Fibroblast of villous mesenchyme (primary cell): Measurements from ENCODE around the gene SYN1. TPM values are rescaled to one million over a fixed set of nuclear protein-coding genes. Genes with fewer than 3 reads are reported as not detected.

Source experiments
- DNase-seq: peaks from one replicate; pipeline ENCODE4 v3.0.0-alpha.2; 2010; ENCODE audit warnings: low read depth
- H3K4me3 ChIP-seq: 2 replicates; pipeline ENCODE4 v1.5.1; 2011; ENCODE audit warnings: low read depth, mild to moderate bottlenecking, low read length
- total RNA-seq: library from RNA; depleted of rRNA; stranded (reverse); fragments of >200 nt; gene quantifications from 2 replicates; pipeline ENCODE4 v1.2.3, GENCODE V29; 2012
- TF ChIP-seq, protein P1 (sequence below): IDR thresholded peaks from 2 replicates; pipeline ENCODE4 v1.5.1; 2012; ENCODE audit warnings: low read depth, mild to moderate bottlenecking, low read length; ENCODE audit not compliant: insufficient read depth

Gene SYN1
- total RNA-seq, 1 donor: not detected

DNA sequence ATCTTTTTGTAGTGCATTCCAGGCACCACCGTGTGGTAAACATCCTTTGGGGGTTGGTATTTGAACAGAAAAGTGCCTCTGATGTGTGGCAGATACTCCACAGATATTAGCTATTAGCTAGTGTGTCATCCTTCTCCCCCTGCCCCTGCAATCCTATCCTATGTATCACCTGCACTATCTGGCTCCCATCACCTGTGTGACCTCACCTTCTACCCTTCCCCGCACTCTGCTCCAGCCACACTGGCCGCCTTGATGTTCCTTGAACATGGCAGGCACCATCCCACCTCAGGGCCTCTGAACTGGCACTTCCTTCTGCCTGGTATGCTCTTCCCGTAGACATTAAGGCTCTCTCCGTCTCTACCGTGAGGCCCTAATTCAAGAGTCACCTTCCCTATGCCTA is 27.0 kb upstream of the SYN1 start:
- TF ChIP-seq, protein P1, sequence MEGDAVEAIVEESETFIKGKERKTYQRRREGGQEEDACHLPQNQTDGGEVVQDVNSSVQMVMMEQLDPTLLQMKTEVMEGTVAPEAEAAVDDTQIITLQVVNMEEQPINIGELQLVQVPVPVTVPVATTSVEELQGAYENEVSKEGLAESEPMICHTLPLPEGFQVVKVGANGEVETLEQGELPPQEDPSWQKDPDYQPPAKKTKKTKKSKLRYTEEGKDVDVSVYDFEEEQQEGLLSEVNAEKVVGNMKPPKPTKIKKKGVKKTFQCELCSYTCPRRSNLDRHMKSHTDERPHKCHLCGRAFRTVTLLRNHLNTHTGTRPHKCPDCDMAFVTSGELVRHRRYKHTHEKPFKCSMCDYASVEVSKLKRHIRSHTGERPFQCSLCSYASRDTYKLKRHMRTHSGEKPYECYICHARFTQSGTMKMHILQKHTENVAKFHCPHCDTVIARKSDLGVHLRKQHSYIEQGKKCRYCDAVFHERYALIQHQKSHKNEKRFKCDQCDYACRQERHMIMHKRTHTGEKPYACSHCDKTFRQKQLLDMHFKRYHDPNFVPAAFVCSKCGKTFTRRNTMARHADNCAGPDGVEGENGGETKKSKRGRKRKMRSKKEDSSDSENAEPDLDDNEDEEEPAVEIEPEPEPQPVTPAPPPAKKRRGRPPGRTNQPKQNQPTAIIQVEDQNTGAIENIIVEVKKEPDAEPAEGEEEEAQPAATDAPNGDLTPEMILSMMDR: no peak
- H3K4me3 ChIP-seq: no peak overlapping the region

DNA sequence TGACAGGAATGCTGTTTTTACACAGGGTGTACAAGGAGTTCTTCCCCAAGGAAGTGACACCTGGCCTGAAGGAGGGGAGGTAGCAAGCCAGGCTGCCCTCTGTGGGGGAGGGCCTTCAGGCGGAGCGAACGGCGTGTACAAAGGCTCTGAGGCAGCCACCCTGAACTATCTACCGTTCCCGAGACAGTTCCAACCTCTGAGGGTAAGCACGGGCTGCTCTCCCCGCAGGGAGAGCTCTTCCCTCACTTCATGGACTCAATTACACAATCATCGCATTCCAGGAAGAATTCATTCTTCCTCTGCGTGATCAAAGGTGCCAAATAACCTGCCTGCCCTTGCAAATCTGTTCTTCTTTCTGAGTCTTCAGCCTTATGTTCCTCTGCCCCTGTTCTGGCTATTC is 25.9 kb upstream of the SYN1 start:
- peak; percentile 30 for DNase-seq
- no peak overlapping the region for H3K4me3 ChIP-seq
- TF ChIP-seq, protein P1: no peak

More for the DNA sequence above, 27.0 kb upstream of the SYN1 start:
- DNase-seq: no peak

DNA sequence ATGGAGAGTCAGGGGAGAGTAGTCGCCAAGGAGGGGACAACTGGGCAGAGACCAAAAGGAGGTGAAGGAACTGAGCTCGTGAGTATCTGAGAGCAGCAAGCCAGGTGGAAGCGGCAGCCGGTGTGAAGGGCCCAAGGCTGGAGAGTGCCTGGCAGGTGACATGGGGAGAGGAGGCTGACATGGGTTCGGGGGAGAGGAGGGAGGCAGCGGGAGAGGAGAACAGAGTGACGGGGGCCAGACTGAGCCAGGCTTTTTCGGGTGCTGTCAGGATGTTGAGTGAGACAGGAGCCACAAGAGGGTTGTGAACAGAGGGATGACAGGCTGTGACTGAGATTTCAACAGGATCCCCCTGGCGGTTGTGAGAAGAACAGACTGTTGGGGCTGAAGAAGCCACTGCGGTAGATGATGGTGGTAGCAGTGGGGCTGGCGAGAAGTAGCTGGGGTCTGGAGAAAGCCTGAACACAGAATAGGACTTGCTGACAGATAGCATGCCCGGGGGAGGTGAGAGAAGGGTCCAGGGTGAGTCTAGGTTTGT is 25.0 kb upstream of the SYN1 start:
- TF ChIP-seq, protein P1: peak; percentile 52
- H3K4me3 ChIP-seq: no peak overlapping the region
- peak; percentile 39 for DNase-seq

DNA sequence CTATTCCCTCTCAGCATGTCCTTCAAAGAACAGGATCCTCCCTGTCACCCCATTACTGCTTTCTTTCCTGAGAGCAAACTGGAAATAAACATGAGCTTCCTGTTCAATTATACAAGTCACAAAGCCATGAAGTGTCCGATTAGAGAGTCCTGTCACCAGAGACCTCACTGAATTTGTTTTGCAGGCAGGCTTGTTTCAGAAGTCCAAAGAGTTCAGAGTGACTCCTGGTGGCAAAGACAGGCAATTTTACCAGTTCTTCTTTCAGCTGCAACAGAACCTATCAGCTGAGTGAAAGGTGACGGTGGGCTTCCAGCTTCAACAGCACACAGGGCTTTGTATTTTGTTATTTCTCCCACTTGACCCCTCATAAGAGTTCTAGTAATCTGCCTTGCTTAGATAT is 24.3 kb upstream of the SYN1 start:
- TF ChIP-seq, protein P1: peak; percentile 55
- H3K4me3 ChIP-seq: no peak overlapping the region
- DNase-seq: peak; percentile 58

DNA sequence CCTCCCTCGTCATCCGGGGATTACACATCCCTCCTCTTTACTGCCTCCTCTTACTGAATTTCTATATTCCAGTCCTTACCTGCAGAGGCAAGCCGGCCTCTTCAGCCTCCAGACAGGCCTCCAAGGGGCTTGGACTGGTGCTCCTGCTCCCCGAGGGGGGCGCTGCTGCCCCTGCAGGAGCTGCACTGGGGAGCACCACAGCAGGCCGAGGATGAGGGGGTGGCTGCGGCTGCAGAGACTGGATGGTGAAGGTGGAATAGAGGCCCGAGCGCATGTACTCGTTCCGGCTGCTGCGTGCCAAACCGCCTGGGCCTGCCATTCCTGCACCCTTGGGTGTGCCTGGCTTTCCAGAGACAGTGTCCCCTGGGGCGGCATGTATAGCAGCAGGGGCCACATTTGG is 19.2 kb upstream of the SYN1 start:
- no peak overlapping the region for H3K4me3 ChIP-seq
- DNase-seq: no peak
- TF ChIP-seq, protein P1: no peak

DNA sequence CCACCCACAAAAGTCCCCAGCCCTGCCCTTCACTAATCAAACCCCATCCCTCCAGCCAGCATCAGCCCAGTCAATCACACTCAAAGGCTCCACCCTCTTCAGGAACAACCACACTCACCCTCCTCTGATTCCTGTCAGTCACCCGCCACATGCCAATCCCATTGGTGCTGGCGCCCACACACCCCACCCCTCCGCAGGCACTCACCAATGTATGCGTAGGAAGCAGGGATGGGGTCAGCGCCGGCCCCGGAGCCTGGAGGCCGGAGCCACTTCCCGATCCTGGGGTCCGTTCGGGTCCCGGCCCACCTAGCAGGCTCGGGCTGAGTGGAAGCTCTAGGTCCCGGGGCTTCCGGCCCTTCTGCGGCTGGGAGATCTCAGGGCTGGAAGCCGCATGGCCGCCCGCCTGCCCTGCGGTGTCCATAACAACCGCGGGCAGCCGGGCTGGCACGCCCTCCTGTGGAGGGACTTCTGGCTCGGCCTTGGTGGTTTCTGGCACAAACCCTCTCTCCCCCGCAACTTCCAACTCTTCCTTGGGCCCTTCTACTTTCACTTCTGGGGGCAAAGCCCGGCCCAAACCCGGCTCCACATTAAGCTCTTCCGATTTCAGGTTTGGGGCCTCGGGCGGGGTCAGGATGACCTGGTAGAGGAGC is 18.0 kb upstream of the SYN1 start:
- H3K4me3 ChIP-seq: no peak overlapping the region
- no peak for DNase-seq

More for the DNA sequence above, 18.0 kb upstream of the SYN1 start:
- TF ChIP-seq, protein P1: no peak
